ENCODE results near the gene COASY.

COASY gene

GRCh38 chr17:42612013-42612412 is 50.1 kb downstream of the COASY start:
- no peak for TF ChIP-seq POLR2A (IDR thresholded peaks at IDR 0.05; ENCODE audit: low read depth, low read length)
- FAIRE-seq = no peak
- no peak for DNase-seq (ENCODE audit: insufficient read length, low spot score)

GRCh38 chr17:42613699-42614295 is 51.8 kb downstream of the COASY start:
- no peak for FAIRE-seq
- DNase-seq (ENCODE audit: insufficient read length, low spot score) = no peak
- no peak for TF ChIP-seq POLR2A (IDR thresholded peaks at IDR 0.05; ENCODE audit: low read depth, low read length)
